GM18499 (cell line): Measurements from ENCODE around the gene GRID2IP.

ENCODE experiments used
- ATAC-seq: cut with Tn5 transposase; IDR thresholded peaks from one replicate; pipeline ENCODE4 v1.9.1; 2021; ENCODE audit warnings: moderate number of reproducible peaks; ENCODE audit not compliant: insufficient read depth, unreplicated experiment

The GRID2IP gene

DNA sequence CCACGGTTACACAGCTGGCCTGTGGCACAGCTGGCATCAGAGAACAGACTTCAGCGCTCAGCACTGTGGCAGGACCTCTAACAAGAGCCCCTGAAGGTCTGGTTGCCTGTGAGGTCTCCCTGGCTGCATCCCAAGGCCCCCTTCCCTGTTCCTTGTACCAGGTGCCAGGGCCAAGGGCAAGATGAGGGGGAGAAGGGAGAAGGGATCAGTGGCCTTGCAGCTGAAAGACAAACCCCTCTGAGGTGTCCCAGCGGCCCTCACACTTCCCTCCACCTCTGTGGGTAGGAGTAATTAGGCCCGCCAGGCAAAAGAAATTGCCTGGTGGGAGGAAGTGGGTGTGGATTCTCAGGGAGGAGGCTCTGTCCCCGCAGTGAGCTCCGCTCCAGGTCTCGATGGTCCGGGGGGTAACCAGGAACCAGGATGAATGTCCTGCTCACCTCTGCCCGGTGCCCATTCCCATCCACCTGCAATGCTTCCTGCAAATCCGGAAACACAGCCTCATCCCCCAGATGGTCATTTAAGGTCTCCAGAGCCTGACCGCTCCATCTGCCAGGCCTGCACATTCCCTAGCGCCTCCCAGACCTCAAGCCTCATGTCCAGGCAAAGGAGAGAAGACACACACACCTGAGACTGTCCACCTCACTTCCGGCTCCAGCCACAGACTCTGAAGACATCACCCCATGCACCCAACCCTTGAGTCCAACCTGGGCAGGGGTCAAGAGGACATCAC is 22.7 kb downstream of the GRID2IP start:
- no peak for ATAC-seq

DNA sequence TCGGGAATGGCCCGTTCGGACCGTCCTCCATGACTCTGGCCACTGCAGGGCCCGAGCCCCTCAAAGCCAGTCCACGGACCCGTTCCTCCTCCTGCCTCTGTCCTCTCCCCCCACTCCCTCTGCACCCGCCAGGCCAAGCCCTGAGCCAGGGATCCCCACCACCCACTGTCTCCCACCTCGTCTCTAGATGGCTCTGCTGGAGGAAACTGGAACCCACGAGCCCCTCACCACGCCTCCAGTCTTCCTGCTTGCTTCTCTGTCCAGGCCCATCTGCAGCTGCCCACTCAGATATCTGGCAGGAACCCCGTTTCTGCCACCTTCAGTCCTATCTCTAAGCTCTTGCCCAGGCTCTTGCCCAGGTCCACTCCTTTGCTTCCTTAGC is 24.3 kb downstream of the GRID2IP start:
- ATAC-seq, result no peak

- no peak for ATAC-seq
Measured at GRCh38 chr7:6520163-6520981, 30.9 kb downstream of the GRID2IP start.

DNA sequence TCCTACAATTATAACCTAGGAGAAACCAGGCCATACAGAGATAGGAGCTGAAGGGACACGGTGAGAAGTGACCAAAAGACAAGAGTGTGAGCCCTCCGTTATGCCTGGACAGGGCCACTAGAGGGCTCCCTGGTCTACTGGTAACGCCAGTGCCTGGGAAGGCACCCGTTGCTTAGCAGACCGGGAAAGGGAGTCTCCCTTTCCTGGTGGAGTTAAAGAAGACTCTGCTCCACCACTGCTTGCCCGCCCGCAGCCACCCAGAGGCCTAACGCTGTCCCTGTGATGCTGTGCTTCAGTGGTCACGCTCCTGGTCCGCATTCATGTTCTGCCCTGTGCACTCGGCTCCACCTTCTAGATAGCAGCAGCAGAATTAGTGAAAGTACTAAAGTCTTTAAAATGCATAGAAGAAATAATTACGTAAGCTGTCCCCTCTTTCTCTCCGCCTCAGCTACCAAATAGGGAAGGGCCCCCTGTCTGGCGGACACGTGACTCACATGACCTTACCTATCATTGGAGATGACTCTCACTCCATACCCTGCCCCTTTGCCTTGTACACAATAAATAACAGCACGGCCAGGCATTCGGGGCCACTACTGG is 34.8 kb downstream of the GRID2IP start:
- no peak for ATAC-seq

- no peak for ATAC-seq
Measured at GRCh38 chr7:6513541-6513940, 37.7 kb downstream of the GRID2IP start.

- ATAC-seq, result no peak
Measured at GRCh38 chr7:6512892-6513291, 38.4 kb downstream of the GRID2IP start.

GRCh38 chr7:6510476-6511133 is 40.7 kb downstream of the GRID2IP start:
- no peak for ATAC-seq

- ATAC-seq, result no peak
Measured at GRCh38 chr7:6508950-6509349, 42.3 kb downstream of the GRID2IP start.

DNA sequence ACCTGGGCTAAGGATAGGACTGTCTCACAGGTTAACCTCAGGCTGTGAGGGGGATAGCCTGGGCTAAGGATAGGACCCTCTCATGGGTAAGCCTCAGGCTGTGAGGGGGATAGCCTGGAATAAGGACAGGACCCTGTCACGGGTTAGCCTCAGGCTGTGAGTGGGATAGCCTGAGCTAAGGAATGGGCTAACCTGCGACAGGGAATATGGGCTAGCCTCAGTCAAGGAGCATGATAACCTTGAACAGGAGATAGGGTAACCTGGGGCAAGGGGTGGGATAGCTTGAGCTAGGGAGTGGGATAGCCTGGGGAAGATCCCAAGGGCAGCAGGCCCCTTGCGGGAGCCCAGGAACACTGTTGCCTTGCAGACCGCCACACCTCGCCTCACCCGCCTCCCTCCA is 42.7 kb downstream of the GRID2IP start:
- no peak for ATAC-seq

DNA sequence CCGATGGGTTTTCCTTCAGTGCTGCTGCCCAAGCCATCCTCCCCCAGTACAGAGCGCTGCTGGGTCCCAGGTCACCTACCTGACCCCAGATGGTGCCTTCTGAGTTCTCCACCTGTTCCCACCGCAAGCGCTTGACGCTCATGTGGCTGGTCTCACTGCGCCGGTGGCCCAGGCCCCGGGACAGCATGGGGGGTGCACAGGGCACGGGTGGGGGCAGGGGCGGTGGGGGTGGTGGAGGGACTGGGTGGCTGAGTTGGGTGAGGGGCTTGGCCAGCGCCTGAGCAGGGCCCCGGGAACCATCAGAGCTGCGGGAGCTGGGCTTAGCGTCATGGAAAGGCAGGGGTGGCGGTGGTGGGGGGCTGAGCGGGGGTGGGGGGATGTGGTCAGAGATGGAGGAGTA is 43.4 kb downstream of the GRID2IP start:
- no peak for ATAC-seq

- no peak for ATAC-seq
Measured at GRCh38 chr7:6505685-6506559, 45.3 kb downstream of the GRID2IP start.

DNA sequence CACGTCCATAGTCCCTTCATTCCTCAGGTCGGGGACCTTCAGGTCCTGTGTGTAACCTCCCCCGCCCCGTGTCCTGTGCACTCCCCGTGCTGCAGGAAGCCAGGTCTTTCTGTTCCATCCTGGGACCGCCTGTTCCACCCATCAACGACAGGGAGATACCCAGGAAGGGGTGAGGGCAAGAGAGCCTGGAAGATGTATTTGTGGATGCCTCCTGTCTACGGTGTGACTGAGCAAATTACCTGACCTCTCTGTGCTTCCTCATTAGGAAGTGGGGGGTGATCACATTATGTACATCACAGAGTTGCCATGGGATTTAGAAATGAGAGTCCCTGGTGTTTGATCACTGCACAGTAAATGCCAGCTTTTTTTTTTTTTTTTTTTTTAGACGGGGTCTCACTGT is 46.3 kb downstream of the GRID2IP start:
- ATAC-seq, result no peak

DNA sequence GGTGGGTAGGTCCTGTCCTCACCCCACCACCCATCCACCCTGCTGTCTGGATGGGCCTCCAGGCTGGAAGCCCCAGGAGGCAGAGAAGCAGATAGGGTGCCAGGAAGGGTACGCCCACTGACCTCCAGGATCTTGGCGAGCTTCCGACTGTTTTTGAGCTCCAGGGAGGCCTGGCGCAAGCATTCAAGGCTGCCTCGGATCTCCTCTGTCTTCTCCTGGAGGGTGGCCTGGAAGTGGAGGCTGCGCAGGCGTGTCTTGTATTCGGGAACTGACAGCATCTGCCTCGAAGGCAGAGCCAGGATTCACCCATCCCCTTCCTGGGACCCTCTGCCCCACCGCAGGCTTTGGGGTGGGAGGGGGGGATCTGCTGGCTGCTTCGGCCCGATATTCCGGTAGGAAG is 48.4 kb downstream of the GRID2IP start:
- no peak for ATAC-seq

GRCh38 chr7:6501586-6502564 is 49.4 kb downstream of the GRID2IP start:
- ATAC-seq, result no peak

GRCh38 chr7:6500691-6501090 is 50.6 kb downstream of the GRID2IP start:
- ATAC-seq, result no peak

GRCh38 chr7:6497994-6498393 is 53.3 kb downstream of the GRID2IP start:
- ATAC-seq, result no peak

DNA sequence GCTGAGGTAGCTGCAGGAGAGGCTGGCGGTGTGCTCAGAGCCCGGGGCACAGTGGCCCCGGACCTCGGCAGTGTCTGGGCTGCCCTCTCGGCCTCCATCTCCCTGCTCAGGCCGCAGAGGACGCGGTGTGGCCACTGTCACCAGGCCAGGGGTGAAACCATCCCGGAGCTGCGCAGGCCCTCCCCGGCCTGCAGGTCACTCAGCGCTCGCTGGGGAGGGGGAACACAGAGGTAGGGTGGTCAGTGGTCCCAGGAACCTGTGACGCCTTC is 53.7 kb downstream of the GRID2IP start:
- ATAC-seq, result no peak

- no peak for ATAC-seq
Measured at GRCh38 chr7:6496842-6497636, 54.2 kb downstream of the GRID2IP start.
